SK-N-SH (cell line): ENCODE measurements around the gene MRM2.

Experiments
- GABPA ChIP-seq: IDR thresholded peaks from 2 replicates; pipeline ENCODE4 v1.4.0; 2012; ENCODE audit warnings: low read depth, mild to moderate bottlenecking
- NFIC ChIP-seq: IDR thresholded peaks from 2 replicates; pipeline ENCODE4 v1.4.0; 2012; ENCODE audit warnings: borderline replicate concordance
- RAD21 ChIP-seq: IDR thresholded peaks from 2 replicates; pipeline ENCODE4 v1.6.1; 2012; ENCODE audit warnings: mild to moderate bottlenecking, low read length
- SMC3 ChIP-seq: IDR thresholded peaks from 2 replicates; pipeline ENCODE4 v1.6.1; 2012; ENCODE audit warnings: low read depth, low read length, improper control_type of control experiment
- TF ChIP-seq, protein P1 (sequence below): fragments of 200-600 bp; sonication (generic); IDR thresholded peaks from 2 replicates; pipeline ENCODE4 v1.6.1; 2017; ENCODE audit warnings: antibody characterized with exemption, mild to moderate bottlenecking, moderate library complexity
- TF ChIP-seq, protein P2 (sequence below): IDR thresholded peaks from 2 replicates; pipeline ENCODE4 v1.4.0; 2012; ENCODE audit warnings: low read depth, borderline replicate concordance

DNA sequence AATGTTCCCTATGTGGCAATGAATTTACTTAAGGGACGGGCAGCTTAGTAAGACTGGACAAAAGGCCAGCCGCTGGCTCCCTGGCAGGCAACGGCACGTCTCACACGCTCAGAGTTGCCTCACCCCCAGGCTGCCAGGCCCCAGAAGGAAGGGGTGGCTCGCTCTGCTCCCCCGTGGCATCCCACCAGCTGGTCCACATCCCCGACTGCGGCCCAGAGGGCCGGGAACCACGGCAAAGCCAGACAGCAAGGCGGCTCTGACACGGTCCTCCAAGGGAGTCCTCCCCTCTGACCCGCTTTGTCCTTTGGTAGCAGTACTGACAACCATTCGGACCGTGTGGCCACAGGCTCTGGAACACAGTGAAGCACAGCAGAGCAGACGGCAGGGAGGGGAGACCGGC is 34.1 kb upstream of the MRM2 start:
- TF ChIP-seq, protein P1, sequence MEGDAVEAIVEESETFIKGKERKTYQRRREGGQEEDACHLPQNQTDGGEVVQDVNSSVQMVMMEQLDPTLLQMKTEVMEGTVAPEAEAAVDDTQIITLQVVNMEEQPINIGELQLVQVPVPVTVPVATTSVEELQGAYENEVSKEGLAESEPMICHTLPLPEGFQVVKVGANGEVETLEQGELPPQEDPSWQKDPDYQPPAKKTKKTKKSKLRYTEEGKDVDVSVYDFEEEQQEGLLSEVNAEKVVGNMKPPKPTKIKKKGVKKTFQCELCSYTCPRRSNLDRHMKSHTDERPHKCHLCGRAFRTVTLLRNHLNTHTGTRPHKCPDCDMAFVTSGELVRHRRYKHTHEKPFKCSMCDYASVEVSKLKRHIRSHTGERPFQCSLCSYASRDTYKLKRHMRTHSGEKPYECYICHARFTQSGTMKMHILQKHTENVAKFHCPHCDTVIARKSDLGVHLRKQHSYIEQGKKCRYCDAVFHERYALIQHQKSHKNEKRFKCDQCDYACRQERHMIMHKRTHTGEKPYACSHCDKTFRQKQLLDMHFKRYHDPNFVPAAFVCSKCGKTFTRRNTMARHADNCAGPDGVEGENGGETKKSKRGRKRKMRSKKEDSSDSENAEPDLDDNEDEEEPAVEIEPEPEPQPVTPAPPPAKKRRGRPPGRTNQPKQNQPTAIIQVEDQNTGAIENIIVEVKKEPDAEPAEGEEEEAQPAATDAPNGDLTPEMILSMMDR = no peak
- TF ChIP-seq GABPA (no peak), SMC3 (no peak), RAD21 (no peak), NFIC (no peak)
- TF ChIP-seq, protein P2, sequence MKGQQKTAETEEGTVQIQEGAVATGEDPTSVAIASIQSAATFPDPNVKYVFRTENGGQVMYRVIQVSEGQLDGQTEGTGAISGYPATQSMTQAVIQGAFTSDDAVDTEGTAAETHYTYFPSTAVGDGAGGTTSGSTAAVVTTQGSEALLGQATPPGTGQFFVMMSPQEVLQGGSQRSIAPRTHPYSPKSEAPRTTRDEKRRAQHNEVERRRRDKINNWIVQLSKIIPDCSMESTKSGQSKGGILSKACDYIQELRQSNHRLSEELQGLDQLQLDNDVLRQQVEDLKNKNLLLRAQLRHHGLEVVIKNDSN = no peak
